ENCODE measurements around the gene PDE5A. TPM values are rescaled to one million over a fixed set of nuclear protein-coding genes. Genes with fewer than 3 reads are reported as not detected.
"Not testable (repeated sequence)": the region's sequence is repeated elsewhere in the genome, so short reads cannot be mapped to it uniquely, and the experiment has no call there.

PDE5A gene
- total RNA-seq, 1 donor from 2014 or later: 1.7 TPM

- not testable (repeated sequence) for DNase-seq
These were observed 159.6 kb downstream of the PDE5A start for GRCh38 chr4:119469039-119469438.

GRCh38 chr4:119462733-119463132, 165.9 kb downstream of the PDE5A start:
- DNase-seq: peak; percentile 40

GRCh38 chr4:119455734-119456133, 172.9 kb downstream of the PDE5A start:
- peak; percentile 12 for DNase-seq

GRCh38 chr4:119454491-119455270, 173.9 kb downstream of the PDE5A start:
- DNase-seq: peak; percentile 98

- not testable (repeated sequence) for DNase-seq
These were observed 174.5 kb downstream of the PDE5A start for GRCh38 chr4:119454151-119454490.

- DNase-seq: not testable (repeated sequence)
These were observed 175.3 kb downstream of the PDE5A start for GRCh38 chr4:119453286-119453685.

- not testable (repeated sequence) for DNase-seq
These were observed 178.8 kb downstream of the PDE5A start for GRCh38 chr4:119449851-119450250.

Measured in dermis blood vessel endothelial cell (primary cell).